CD14-positive monocyte (primary cell): ENCODE measurements around the gene NFU1. TPM values are rescaled to one million over a fixed set of nuclear protein-coding genes. Genes with fewer than 3 reads are reported as not detected.

Experiments
- DNase-seq, 3 donors: peaks; one replicate each; pipeline ENCODE4 v3.0.0-alpha.2; 2011 to 2022
- H2AFZ ChIP-seq: 2 replicates; pipeline ENCODE4 v1.6.0; 2012; ENCODE audit warnings: mild to moderate bottlenecking, low read depth, low read length, inconsistent platforms; ENCODE audit not compliant: insufficient read depth, poor library complexity, severe bottlenecking
- H3K27ac ChIP-seq, 2 donors: 1 replicate in 1 of 2; 2 replicates in 1 of 2; pipeline ENCODE4 v1.5.1; 2012 to 2013; ENCODE audit warnings: low read length in 2 of 2, control low read depth in 1 of 2, inconsistent platforms in 1 of 2, low read depth in 1 of 2, mild to moderate bottlenecking in 1 of 2
- H3K27me3 ChIP-seq, 2 donors: one replicate each; pipeline versions ENCODE4 v1.6.0 to v1.6.1; 2011 to 2013; ENCODE audit warnings: low read length in 2 of 2; ENCODE audit not compliant: control insufficient read depth in 2 of 2, insufficient read depth in 2 of 2
- H3K36me3 ChIP-seq, 2 donors: replicated peaks in 1 of 2; 1 replicate in 1 of 2; 2 replicates in 1 of 2; pipeline versions ENCODE4 v1.5.1 to v1.6.1; 2012 to 2013; ENCODE audit warnings: low read length in 2 of 2, control low read depth in 1 of 2, inconsistent platforms in 1 of 2, mild to moderate bottlenecking in 1 of 2; ENCODE audit not compliant: insufficient read depth in 2 of 2, control insufficient read depth in 1 of 2
- H3K4me1 ChIP-seq, 2 donors: 1 replicate in 1 of 2; 2 replicates in 1 of 2; pipeline versions ENCODE4 v1.5.1 to v1.6.1; 2012 to 2013; ENCODE audit warnings: low read length in 2 of 2, control low read depth in 1 of 2, inconsistent platforms in 1 of 2, mild to moderate bottlenecking in 1 of 2, moderate library complexity in 1 of 2; ENCODE audit not compliant: insufficient read depth in 2 of 2, control insufficient read depth in 1 of 2
- H3K4me2 ChIP-seq: replicated peaks from 2 replicates; pipeline ENCODE3; 2012; ENCODE audit warnings: low read length, moderate library complexity, mild to moderate bottlenecking; ENCODE audit not compliant: poor library complexity, severe bottlenecking; ENCODE audit errors: extremely low read depth
- H3K4me3 ChIP-seq, 3 experiments: fragments of 200-600 bp in 1 of 3; sonication (generic) in 1 of 3; replicated peaks in 1 of 3; 1 replicate in 2 of 3; 2 replicates in 1 of 3; pipeline ENCODE4 v1.5.1; 2011 to 2013; ENCODE audit warnings: low read length in 3 of 3, mild to moderate bottlenecking in 3 of 3, control low read depth in 2 of 3, low read depth in 2 of 3, inconsistent platforms in 1 of 3, moderate library complexity in 1 of 3
- H3K79me2 ChIP-seq: 2 replicates; pipeline ENCODE4 v1.6.0; 2012; ENCODE audit warnings: mild to moderate bottlenecking, control low read depth, inconsistent platforms, low read length, moderate library complexity; ENCODE audit not compliant: insufficient read depth
- H3K9ac ChIP-seq: 2 replicates; pipeline ENCODE4 v1.6.0; 2017; ENCODE audit warnings: low read length, mild to moderate bottlenecking; ENCODE audit not compliant: insufficient read depth, poor library complexity, severe bottlenecking
- H3K9me3 ChIP-seq, 2 donors: replicated peaks in 1 of 2; 1 replicate in 1 of 2; 2 replicates in 1 of 2; pipeline versions ENCODE4 v1.5.1 to v1.6.1; 2012 to 2013; ENCODE audit warnings: low read length in 2 of 2, control low read depth in 1 of 2; ENCODE audit not compliant: control insufficient read depth in 1 of 2, insufficient read depth in 1 of 2
- H4K20me1 ChIP-seq: 2 replicates; pipeline ENCODE4 v1.6.0; 2012; ENCODE audit warnings: mild to moderate bottlenecking, low read length, control low read depth, moderate library complexity; ENCODE audit not compliant: insufficient read depth
- H3K27ac Mint-ChIP-seq, 7 donors: one replicate each; pipeline ENCODE4 v1.8.0; 2020; ENCODE audit warnings: mild to moderate bottlenecking in 7 of 7, mixed read lengths in 7 of 7, moderate library complexity in 6 of 7, inconsistent platforms in 2 of 7
- H3K27me3 Mint-ChIP-seq, 3 donors: one replicate each; pipeline ENCODE4 v1.8.0; 2021 to 2022; ENCODE audit warnings: low read depth in 3 of 3, mild to moderate bottlenecking in 3 of 3, mixed read lengths in 3 of 3, moderate library complexity in 3 of 3, inconsistent platforms in 1 of 3
- H3K36me3 Mint-ChIP-seq, 2 donors: one replicate each; pipeline ENCODE4 v1.8.0; 2020; ENCODE audit warnings: mixed read lengths in 2 of 2, inconsistent platforms in 1 of 2, mild to moderate bottlenecking in 1 of 2
- H3K4me1 Mint-ChIP-seq: one replicate; pipeline ENCODE4 v1.8.0; 2020; ENCODE audit warnings: mild to moderate bottlenecking, mixed read lengths
- H3K4me3 Mint-ChIP-seq, 2 donors: one replicate each; pipeline ENCODE4 v1.8.0; 2020; ENCODE audit warnings: mild to moderate bottlenecking in 2 of 2, mixed read lengths in 2 of 2, moderate library complexity in 1 of 2
- H3K9me3 Mint-ChIP-seq, 7 donors: one replicate each; pipeline ENCODE4 v1.8.0; 2020 to 2022; ENCODE audit warnings: mixed read lengths in 7 of 7, mild to moderate bottlenecking in 6 of 7, moderate library complexity in 6 of 7, inconsistent platforms in 2 of 7
- CTCF ChIP-seq: fragments of 200-600 bp; IDR thresholded peaks from one replicate; pipeline ENCODE4 v1.8.0; 2022; ENCODE audit warnings: antibody characterized with exemption, mild to moderate bottlenecking
- WGBS: methylation state at CpG from one replicate; pipeline ENCODE4 v1.1.5; 2013; ENCODE audit warnings: missing lambda C conversion rate; ENCODE audit not compliant: insufficient coverage; 5-methylcytosine and 5-hydroxymethylcytosine counted together
- intact Hi-C, 2 donors: fragments of 100-400 bp; cut with micrococcal nuclease; formaldehyde crosslinking; loops; one replicate each; pipeline versions ENCODE4 v1.15.0 to v1.15.1; 2023
- polyA plus RNA-seq, 3 donors: library from polyadenylated mRNA; depleted of rRNA in 1 of 3; unstranded in 2 of 3; stranded (reverse) in 1 of 3; fragments of 300-500 nt in 2 of 3; fragments of >200 nt in 1 of 3; fragmentation: Illumina TruSeq in 2 of 3; gene quantifications; 1 replicate in 2 of 3; 2 replicates in 1 of 3; pipeline ENCODE4 v1.2.3, GENCODE V29; 2012 to 2021

The NFU1 gene
- polyA plus RNA-seq, 3 donors = 10.5 to 56.1 (median 43.0) TPM

GRCh38 chr2:69369802-69370201 is 67.4 kb downstream of the NFU1 start:
- H3K4me3 ChIP-seq = no peak overlapping the region
- peaks cover 69 to 83% of the 10 kb centered on the region in 2 donors for H3K36me3 ChIP-seq
- Mint-ChIP-seq H3K36me3 (peaks cover 64 to 75% of the 10 kb centered on the region in 2 donors), H3K4me3 (no peak overlapping the region), H3K9me3 (no peaks in the 10 kb centered on the region), H3K27me3 (no peaks in the 10 kb centered on the region), H3K4me1 (peaks cover 3% of the 10 kb centered on the region), H3K27ac (peak overlapping the region in 2 of 7 donors; percentile 23 to 57)
- no peak overlapping the region for H3K4me2 ChIP-seq
- intact Hi-C loops = no loop called here
- H3K27ac ChIP-seq = no peak overlapping the region
- H3K9me3 ChIP-seq = no peaks in the 10 kb centered on the region
- no peak for TF ChIP-seq CTCF
- H3K9ac ChIP-seq = no peak overlapping the region
- H3K4me1 ChIP-seq = no peaks in the 10 kb centered on the region
- H3K27me3 ChIP-seq = no peaks in the 10 kb centered on the region
- peaks cover 21% of the 10 kb centered on the region for H3K79me2 ChIP-seq
- peaks cover 4% of the 10 kb centered on the region for H4K20me1 ChIP-seq
- no peak for DNase-seq
- H2AFZ ChIP-seq = no peak overlapping the region
- no CpG with 5 or more reads among the region's 1 CpG for WGBS

GRCh38 chr2:69368588-69368987 is 68.6 kb downstream of the NFU1 start:
- no peaks in the 10 kb centered on the region for H3K9me3 Mint-ChIP-seq
- H3K27me3 ChIP-seq = no peaks in the 10 kb centered on the region
- H3K27ac ChIP-seq = no peak overlapping the region
- H2AFZ ChIP-seq = no peak overlapping the region
- no peaks in the 10 kb centered on the region for H3K27me3 Mint-ChIP-seq
- no peak for DNase-seq
- H3K4me3 ChIP-seq = no peak overlapping the region
- no peak overlapping the region for H3K9ac ChIP-seq
- H3K4me1 Mint-ChIP-seq = peaks cover 3% of the 10 kb centered on the region
- H3K36me3 Mint-ChIP-seq = peaks cover 65 to 81% of the 10 kb centered on the region in 2 donors
- no peak overlapping the region for H3K4me3 Mint-ChIP-seq
- H3K4me2 ChIP-seq = no peak overlapping the region
- H3K9me3 ChIP-seq = no peaks in the 10 kb centered on the region
- no peak for TF ChIP-seq CTCF
- H3K4me1 ChIP-seq = no peaks in the 10 kb centered on the region
- peak overlapping the region in 2 of 7 donors; percentile 28 to 41 for H3K27ac Mint-ChIP-seq
- peaks cover 10% of the 10 kb centered on the region for H3K79me2 ChIP-seq
- H4K20me1 ChIP-seq = no peaks in the 10 kb centered on the region
- intact Hi-C loops = no loop called here
- H3K36me3 ChIP-seq = peaks cover 72 to 91% of the 10 kb centered on the region in 2 donors
- WGBS = 96% methylated on average over 5 of the region's 7 CpGs
